ENCODE data around the gene WNT8A. TPM values are rescaled to one million over a fixed set of nuclear protein-coding genes. Genes with fewer than 3 reads are reported as not detected.

WNT8A gene
- total RNA-seq, 1 experiment from 2014 or later = not detected

DNA sequence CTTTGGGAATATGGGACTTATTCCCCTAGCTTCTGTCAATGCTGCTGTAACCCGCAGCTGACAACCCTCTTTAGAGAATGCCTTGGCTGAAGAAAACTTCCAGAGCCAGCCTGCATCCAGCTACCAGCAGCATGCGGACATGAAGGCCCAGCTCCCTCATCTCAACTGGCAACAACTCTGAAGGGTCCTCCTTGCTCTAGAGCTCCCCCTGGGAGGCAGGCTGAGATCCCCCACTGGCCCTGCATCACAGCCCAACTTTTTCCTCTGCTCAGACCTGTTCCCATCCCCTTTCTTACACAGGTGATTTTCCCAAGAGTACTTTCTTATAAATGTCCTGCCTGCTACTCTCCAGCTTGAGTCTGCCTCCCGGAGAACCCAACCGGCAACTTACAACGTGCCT, 18.7 kb upstream of the WNT8A start:
- Histone ChIP-seq H3K9me3 (ENCODE audit: control insufficient read depth, insufficient read depth, low read depth, low read length) (no peaks in the 10 kb centered on the region), H3K4me3 (ENCODE audit: low read depth in 2 of 2, low read length in 2 of 2) (no peak overlapping the region), H3K36me3 (ENCODE audit: control insufficient read depth, insufficient read depth, low read length) (no peaks in the 10 kb centered on the region), H3K27me3 (ENCODE audit: control insufficient read depth, insufficient read depth, low read length) (no peaks in the 10 kb centered on the region), H3K4me1 (ENCODE audit: control insufficient read depth, insufficient read depth, low read length) (no peaks in the 10 kb centered on the region), H3K27ac (ENCODE audit: low read length) (no peak overlapping the region)
- in situ Hi-C loops (cut with HindIII; ENCODE audit: low pct_unique_long_range_greater_than_20kb, low sequenced_read_pairs) = no loop called here
- BruUV-seq (replicated peaks) = no TSS peak
- ChIA-PET POLR2A (no interaction called here), CTCF (interaction anchor here (0.9 to 1.1 kb wide), 2 partner anchors 12 to 29 kb away, joined by 3 read pairs; no protein-coding TSS in a partner anchor)
- intact Hi-C loops (cut with micrococcal nuclease; ENCODE audit: unreplicated experiment) = no loop called here
- DNase-seq (ENCODE audit: low read depth, low spot score) = no peak
- TF ChIP-seq, protein P1, sequence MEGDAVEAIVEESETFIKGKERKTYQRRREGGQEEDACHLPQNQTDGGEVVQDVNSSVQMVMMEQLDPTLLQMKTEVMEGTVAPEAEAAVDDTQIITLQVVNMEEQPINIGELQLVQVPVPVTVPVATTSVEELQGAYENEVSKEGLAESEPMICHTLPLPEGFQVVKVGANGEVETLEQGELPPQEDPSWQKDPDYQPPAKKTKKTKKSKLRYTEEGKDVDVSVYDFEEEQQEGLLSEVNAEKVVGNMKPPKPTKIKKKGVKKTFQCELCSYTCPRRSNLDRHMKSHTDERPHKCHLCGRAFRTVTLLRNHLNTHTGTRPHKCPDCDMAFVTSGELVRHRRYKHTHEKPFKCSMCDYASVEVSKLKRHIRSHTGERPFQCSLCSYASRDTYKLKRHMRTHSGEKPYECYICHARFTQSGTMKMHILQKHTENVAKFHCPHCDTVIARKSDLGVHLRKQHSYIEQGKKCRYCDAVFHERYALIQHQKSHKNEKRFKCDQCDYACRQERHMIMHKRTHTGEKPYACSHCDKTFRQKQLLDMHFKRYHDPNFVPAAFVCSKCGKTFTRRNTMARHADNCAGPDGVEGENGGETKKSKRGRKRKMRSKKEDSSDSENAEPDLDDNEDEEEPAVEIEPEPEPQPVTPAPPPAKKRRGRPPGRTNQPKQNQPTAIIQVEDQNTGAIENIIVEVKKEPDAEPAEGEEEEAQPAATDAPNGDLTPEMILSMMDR (IDR thresholded peaks at IDR 0.05) = peak; percentile 69
- no peak for TF ChIP-seq TCF7L2 (IDR thresholded peaks at IDR 0.05; ENCODE audit: low read depth, low read length)
- ATAC-seq = no peak

DNA sequence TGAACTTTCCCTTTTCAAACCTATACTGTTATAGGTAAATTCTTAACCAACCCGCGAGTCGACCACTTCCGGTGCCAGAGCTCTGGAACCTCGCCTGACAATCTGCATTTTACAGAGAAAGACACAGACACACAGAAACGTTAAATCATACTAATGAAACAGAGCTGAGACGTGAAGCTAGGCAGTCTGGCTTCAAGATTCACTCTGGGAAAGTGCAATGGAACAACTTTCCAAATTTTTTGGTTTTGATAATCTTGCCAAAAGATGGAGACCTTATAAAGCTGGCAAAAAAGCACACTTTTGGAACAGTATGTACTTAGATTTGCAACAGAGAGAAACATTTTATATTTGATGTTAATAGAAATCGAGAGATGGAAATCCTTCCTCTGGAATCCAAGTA, 15.9 kb upstream of the WNT8A start:
- ATAC-seq (no peak), DNase-seq (ENCODE audit: low read depth, low spot score) (no peak)
- POLR2A ChIA-PET = interaction anchor here (0.6 kb wide), 1 partner anchor 34 kb away, joined by 3 read pairs; no protein-coding TSS in a partner anchor
- Histone ChIP-seq H3K4me3 (ENCODE audit: low read depth in 2 of 2, low read length in 2 of 2) (no peak overlapping the region), H3K9me3 (ENCODE audit: control insufficient read depth, insufficient read depth, low read depth, low read length) (no peaks in the 10 kb centered on the region), H3K4me1 (ENCODE audit: control insufficient read depth, insufficient read depth, low read length) (no peaks in the 10 kb centered on the region), H3K27me3 (ENCODE audit: control insufficient read depth, insufficient read depth, low read length) (no peaks in the 10 kb centered on the region), H3K36me3 (ENCODE audit: control insufficient read depth, insufficient read depth, low read length) (no peaks in the 10 kb centered on the region), H3K27ac (ENCODE audit: low read length) (no peak overlapping the region)
- in situ Hi-C loops (cut with HindIII; ENCODE audit: low pct_unique_long_range_greater_than_20kb, low sequenced_read_pairs) = no loop called here
- intact Hi-C loops (cut with micrococcal nuclease; ENCODE audit: unreplicated experiment) = loop anchor here (1.0 kb wide), 1 partner anchor 32 kb away; no protein-coding TSS in a partner anchor
- TF ChIP-seq POLR2AphosphoS5 (IDR thresholded peaks at IDR 0.05; ENCODE audit: low read depth, low read length) (no peak), SIN3A (IDR thresholded peaks at IDR 0.05; ENCODE audit: borderline replicate concordance, insufficient read depth, low read depth, low read length) (no peak), TCF7L2 (IDR thresholded peaks at IDR 0.05; ENCODE audit: low read depth, low read length) (no peak)
- TF ChIP-seq, protein P2, sequence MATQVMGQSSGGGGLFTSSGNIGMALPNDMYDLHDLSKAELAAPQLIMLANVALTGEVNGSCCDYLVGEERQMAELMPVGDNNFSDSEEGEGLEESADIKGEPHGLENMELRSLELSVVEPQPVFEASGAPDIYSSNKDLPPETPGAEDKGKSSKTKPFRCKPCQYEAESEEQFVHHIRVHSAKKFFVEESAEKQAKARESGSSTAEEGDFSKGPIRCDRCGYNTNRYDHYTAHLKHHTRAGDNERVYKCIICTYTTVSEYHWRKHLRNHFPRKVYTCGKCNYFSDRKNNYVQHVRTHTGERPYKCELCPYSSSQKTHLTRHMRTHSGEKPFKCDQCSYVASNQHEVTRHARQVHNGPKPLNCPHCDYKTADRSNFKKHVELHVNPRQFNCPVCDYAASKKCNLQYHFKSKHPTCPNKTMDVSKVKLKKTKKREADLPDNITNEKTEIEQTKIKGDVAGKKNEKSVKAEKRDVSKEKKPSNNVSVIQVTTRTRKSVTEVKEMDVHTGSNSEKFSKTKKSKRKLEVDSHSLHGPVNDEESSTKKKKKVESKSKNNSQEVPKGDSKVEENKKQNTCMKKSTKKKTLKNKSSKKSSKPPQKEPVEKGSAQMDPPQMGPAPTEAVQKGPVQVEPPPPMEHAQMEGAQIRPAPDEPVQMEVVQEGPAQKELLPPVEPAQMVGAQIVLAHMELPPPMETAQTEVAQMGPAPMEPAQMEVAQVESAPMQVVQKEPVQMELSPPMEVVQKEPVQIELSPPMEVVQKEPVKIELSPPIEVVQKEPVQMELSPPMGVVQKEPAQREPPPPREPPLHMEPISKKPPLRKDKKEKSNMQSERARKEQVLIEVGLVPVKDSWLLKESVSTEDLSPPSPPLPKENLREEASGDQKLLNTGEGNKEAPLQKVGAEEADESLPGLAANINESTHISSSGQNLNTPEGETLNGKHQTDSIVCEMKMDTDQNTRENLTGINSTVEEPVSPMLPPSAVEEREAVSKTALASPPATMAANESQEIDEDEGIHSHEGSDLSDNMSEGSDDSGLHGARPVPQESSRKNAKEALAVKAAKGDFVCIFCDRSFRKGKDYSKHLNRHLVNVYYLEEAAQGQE (IDR thresholded peaks at IDR 0.05; ENCODE audit: insufficient read depth in 1 of 2, low read depth in 2 of 2, low read length in 1 of 2) = no peak
- TF ChIP-seq, protein P1 (IDR thresholded peaks at IDR 0.05) = no peak
- CTCF ChIA-PET = interaction anchor here (0.7 to 2.0 kb wide), 2 partner anchors 33 to 68 kb away, joined by 4 to 14 read pairs; no protein-coding TSS in a partner anchor
- no TSS peak for BruUV-seq (replicated peaks)
